Neutrophil (primary cell): Measurements from ENCODE around the gene BET1.

Experiments
- H3K27ac ChIP-seq: fragments of 200-600 bp; sonication (generic); 2 replicates; pipeline ENCODE4 v1.5.1; 2016; ENCODE audit warnings: mild to moderate bottlenecking, moderate library complexity
- H3K27me3 ChIP-seq: fragments of 200-600 bp; sonication (generic); 2 replicates; pipeline ENCODE4 v1.6.0; 2016; ENCODE audit warnings: mild to moderate bottlenecking
- H3K36me3 ChIP-seq: fragments of 200-600 bp; sonication (generic); 2 replicates; pipeline ENCODE4 v1.5.1; 2017
- H3K4me1 ChIP-seq, 2 experiments: fragments of 200-600 bp in 1 of 2; sonication (generic) in 1 of 2; 1 replicate in 1 of 2; 2 replicates in 1 of 2; pipeline versions ENCODE4 v1.5.1 to v1.6.1; 2013 to 2016; ENCODE audit warnings: low read depth in 1 of 2, low read length in 1 of 2, mild to moderate bottlenecking in 1 of 2, moderate library complexity in 1 of 2; ENCODE audit not compliant: control insufficient read depth in 1 of 2, insufficient read depth in 1 of 2
- H3K4me3 ChIP-seq, 2 experiments: fragments of 200-600 bp in 1 of 2; sonication (generic) in 1 of 2; 1 replicate in 1 of 2; 2 replicates in 1 of 2; pipeline ENCODE4 v1.5.1; 2013 to 2016; ENCODE audit warnings: low read depth in 1 of 2, low read length in 1 of 2, mild to moderate bottlenecking in 1 of 2, moderate library complexity in 1 of 2
- H3K9me3 ChIP-seq: fragments of 200-600 bp; sonication (generic); 2 replicates; pipeline ENCODE4 v1.5.1; 2016
- TF ChIP-seq, protein P1 (sequence below): fragments of 200-600 bp; sonication (generic); IDR thresholded peaks from 2 replicates; pipeline ENCODE4 v1.5.1; 2016; ENCODE audit warnings: antibody characterized with exemption

Gene BET1

DNA sequence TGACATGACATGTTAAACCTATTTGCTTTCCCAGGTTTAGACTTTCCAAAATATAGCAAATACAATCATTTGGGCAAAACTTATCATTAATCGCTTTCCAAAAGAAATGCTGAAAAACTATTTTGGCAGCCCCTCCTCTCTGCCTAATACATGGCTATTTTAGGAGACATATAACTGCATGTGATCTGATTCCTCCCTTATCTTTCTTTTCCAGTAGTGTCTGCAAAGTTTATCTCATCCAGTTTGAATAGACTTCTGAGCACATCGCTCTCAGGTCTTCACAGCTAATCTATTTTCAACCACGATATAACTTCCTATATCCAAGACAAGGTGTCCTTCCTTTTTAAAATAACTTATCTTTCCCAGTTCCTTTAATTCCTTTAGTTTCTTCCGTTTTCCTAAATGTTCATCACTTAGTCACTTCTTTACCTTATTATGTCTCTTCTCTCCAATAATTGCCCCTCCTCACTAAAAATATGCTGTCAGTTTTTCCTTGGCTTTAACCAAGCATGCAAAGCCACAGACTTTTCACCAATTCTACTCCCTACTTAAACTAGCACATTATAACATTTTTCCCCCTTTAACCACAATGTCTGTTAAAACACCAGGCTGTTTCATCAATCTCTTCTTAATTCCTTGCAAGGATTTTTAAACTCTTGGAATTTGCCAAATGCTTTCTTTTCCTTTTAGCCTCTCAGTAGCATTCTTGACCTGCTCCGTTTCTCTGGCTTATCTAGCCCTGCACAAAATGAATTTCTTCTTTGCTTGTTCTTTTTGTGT lies 58.2 kb downstream of the BET1 start:
- H3K9me3 ChIP-seq, result no peaks in the 10 kb centered on the region
- H3K4me3 ChIP-seq, result no peak overlapping the region
- H3K36me3 ChIP-seq, result no peaks in the 10 kb centered on the region
- H3K4me1 ChIP-seq, result no peaks in the 10 kb centered on the region
- H3K27ac ChIP-seq, result no peak overlapping the region
- no peaks in the 10 kb centered on the region for H3K27me3 ChIP-seq
- TF ChIP-seq, protein P1, sequence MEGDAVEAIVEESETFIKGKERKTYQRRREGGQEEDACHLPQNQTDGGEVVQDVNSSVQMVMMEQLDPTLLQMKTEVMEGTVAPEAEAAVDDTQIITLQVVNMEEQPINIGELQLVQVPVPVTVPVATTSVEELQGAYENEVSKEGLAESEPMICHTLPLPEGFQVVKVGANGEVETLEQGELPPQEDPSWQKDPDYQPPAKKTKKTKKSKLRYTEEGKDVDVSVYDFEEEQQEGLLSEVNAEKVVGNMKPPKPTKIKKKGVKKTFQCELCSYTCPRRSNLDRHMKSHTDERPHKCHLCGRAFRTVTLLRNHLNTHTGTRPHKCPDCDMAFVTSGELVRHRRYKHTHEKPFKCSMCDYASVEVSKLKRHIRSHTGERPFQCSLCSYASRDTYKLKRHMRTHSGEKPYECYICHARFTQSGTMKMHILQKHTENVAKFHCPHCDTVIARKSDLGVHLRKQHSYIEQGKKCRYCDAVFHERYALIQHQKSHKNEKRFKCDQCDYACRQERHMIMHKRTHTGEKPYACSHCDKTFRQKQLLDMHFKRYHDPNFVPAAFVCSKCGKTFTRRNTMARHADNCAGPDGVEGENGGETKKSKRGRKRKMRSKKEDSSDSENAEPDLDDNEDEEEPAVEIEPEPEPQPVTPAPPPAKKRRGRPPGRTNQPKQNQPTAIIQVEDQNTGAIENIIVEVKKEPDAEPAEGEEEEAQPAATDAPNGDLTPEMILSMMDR, result no peak

DNA sequence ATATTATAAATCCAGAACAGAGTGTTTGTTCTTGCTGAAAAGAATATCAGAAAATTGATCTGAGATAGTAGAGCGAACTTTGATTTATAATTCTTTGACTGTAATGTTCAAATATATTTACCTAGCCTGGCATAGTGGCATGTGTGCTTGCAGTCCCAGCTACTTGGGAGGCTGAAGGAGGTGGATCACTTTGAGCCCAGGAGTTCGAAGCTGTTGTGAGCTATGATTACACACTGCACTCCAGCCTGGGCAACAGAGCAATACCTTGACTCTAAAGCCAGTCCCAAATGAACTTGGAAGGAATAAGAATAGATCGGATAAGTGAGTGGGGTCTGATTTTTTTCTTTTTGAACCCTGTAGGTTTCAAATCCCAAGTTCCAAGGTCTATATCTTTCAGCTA lies 59.1 kb downstream of the BET1 start:
- TF ChIP-seq, protein P1, result no peak

DNA sequence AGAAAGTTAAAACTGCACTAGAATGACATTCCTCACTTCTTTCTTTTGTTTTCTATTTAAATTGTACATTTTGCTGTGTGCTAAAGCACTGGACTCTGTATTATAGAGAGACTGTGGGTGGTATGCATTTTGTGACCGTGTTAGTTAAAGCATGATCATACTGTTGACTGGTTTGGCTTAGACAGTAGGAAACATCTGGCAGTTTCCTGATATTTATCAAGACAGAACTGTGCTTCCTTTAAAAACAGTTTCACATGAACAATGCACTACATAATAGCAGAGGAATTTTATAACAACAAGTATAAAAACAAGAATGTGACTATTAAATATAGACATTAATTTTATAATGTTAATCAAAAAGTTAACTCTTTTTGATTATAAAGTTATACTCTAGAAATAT lies 59.5 kb downstream of the BET1 start:
- H3K27me3 ChIP-seq, result no peaks in the 10 kb centered on the region
- no peaks in the 10 kb centered on the region for H3K9me3 ChIP-seq
- no peak overlapping the region for H3K4me3 ChIP-seq
- H3K36me3 ChIP-seq, result no peaks in the 10 kb centered on the region
- H3K4me1 ChIP-seq, result no peaks in the 10 kb centered on the region
- H3K27ac ChIP-seq, result no peak overlapping the region
- TF ChIP-seq, protein P1, result no peak

More for the DNA sequence above, 59.1 kb downstream of the BET1 start:
- Histone ChIP-seq H3K9me3 (no peaks in the 10 kb centered on the region), H3K27me3 (no peaks in the 10 kb centered on the region), H3K36me3 (no peaks in the 10 kb centered on the region), H3K4me3 (no peak overlapping the region), H3K4me1 (no peaks in the 10 kb centered on the region), H3K27ac (no peak overlapping the region)

DNA sequence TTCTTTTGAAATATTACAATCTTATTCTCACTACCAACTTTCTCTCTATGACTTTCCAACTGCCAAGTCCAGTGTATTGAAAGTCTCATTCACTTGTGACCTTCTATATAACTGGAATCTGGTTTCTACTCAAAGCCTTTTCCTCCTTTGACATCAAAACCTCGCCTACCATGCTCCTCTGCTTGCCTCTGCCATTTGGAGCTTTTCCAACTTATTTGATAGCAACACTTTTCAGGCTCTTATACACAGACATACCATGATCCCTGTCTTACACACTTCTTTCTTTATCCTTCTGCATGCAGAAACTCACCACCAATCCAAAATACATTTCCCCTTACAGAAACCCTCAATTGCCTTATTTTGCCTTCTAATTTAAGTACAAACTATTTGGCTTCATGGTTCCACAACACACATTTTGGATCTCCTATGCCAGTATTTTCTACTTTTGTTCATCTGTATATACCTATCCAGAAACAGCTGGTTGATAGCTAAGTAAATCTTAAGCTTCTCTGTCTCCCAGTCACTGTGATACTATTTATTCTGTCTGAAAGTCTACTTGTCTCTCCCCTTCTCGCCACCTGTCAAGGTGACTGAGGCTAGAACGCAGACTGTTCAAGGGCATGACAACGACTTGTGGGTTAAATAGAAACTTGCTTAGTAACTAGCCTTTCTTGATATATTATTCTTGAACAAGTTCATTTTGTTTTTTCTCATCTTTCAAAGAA lies 60.2 kb downstream of the BET1 start:
- H3K9me3 ChIP-seq, result no peaks in the 10 kb centered on the region
- H3K4me1 ChIP-seq, result no peaks in the 10 kb centered on the region
- no peak overlapping the region for H3K4me3 ChIP-seq
- TF ChIP-seq, protein P1, result no peak
- no peak overlapping the region for H3K27ac ChIP-seq
- no peaks in the 10 kb centered on the region for H3K27me3 ChIP-seq
- H3K36me3 ChIP-seq, result no peaks in the 10 kb centered on the region
